GDM1 (cell line): ENCODE measurements around the gene NCAPD2.
"Not testable (repeated sequence)": the region's sequence is repeated elsewhere in the genome, so short reads cannot be mapped to it uniquely, and the experiment has no call there.

Experiments
- DNase-seq: peaks from one replicate; lab custom pipeline; 2025; lab: John Stamatoyannopoulos, UW

Gene NCAPD2

DNA sequence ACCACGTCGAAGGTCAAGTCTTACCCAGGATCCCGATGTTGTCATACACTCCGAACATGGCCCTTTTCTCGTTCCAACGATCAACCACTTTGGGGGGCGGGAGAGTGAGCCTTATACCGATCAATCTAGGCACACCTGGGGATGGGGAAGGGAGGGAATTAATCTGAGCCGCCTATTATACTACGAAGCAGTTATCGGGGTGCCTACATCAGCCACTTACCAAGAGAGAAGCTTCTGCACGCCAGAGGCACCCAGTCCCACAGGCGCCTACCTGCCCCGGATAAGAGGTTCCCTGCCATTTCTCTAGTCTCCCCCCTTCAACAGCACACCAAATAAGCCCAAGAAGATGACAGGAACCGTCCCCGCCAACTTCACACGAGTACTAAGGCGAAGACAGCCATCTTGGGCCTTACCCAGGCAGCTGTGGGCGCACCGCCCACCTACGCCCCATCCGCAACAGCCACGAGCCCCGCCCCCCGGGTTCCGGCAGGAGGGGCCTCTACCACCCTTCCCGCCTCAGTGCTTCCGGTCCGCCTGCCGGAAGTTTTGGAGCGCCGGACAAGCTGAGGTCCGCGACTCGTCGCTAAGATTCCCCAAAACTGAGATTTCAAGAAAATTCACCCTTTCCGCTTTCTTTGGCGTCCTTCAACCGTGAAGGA is 935 bp upstream of the NCAPD2 start, which contains the start of gene MRPL51:
TSS of gene MRPL51 (minus strand) at position 425 of the 659 bp plus-strand sequence. CDS start at position 299, 126 bp downstream.
- peak; percentile 91 for DNase-seq

DNA sequence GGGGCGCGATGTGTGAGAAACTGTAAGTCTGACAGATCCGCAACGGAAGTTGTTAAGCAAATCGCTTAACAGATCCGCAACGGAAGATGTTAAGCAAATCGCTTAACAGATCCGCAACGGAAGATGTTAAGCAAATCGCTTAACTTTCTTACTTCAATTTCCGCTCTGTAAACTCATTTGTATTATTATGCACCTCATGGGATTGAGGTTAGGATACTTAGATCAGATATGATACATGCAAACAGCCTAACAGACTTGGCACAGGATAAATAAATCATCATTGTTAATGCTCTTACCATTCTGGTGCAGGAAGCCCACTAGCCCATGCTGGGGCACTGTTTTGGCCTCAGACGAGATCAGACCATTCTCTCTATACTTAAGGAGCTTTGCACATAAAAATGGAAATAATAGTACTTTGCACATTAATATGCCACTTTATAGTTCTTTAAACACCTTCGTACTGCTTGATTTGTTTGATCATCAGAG is 399 bp downstream of the NCAPD2 start:
- DNase-seq = no peak

DNA sequence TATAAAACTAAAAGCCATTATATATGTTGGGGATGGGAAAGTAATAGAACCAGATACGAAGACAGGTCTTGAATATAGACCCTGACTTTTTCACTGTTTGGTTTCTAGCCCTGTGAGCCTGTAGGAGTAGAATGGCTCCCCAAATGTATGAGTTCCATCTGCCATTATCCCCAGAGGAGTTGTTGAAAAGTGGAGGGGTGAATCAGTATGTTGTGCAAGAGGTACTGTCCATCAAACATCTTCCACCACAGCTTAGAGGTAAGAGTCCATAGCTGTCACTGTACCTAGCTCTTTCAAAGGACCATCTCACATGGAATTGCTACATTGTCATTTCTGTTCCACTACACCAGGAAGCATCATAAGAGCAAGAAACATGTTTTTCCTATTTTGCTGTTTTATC is 1.1 kb downstream of the NCAPD2 start:
- DNase-seq = no peak

GRCh38 chr12:6497291-6497690 is 3.4 kb downstream of the NCAPD2 start:
- DNase-seq = not testable (repeated sequence)

DNA sequence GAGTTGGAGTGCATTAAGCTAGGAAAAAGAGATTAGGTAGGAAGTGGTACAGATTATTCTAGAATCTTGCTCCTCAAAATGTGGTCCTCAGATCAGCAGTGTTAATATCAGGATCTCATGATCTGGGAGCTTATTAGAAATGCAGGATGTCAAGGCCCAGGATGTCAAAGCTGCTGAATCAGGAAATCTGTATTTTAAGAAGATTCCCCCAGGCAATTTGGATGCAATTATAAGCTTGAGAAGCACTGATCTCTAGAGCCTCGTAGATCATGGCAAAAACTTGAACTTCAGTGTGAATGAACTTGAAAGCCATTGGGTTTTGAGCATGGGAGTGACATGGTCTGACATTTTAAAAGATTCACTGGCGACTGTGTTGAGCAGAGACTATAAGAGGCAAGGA is 6.6 kb downstream of the NCAPD2 start:
- DNase-seq = no peak

DNA sequence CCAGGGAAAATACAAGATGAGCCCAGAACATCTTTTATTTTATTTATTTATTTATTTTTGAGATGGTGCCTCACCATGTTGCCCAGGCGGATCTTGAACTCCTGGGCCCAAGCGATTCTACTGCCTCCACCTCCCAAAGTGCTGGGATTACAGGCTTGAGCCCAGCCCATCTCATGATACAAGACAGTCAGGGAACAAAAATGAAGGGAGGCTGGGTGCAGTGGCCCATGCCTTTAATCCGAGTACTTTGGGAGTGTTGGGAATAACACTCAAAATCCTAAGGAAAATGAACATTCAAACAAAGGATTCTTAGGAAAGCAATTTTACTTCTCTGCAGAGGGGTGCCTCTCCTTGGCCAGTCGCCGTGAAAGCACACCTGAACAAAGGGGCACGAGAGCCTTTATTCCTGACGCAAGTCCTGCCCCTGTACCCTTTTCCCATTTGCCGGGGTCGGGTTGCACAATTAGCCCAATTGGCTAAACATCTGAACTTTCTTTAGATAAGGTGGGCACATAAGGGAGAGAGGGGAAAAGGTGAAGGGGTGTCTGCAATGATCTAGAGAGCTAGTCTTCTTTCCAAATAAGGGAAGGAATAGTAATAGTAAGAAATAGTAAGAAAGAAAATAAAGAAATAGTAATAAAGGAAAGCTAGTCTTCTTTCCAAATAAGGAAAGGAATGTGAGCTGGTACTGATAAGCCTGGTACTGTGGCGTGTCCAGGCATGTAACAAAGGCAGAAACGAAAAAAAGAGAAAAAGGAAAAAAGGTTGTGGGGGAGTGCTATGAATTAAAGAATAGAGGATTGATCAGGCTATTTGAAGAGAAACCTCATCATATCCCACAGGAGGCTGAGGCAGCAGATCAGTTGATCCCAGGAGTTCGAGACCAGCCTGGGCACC is 13.4 kb downstream of the NCAPD2 start:
- DNase-seq = no peak

- DNase-seq = no peak
These were observed 14.2 kb downstream of the NCAPD2 start for GRCh38 chr12:6508087-6508486.

DNA sequence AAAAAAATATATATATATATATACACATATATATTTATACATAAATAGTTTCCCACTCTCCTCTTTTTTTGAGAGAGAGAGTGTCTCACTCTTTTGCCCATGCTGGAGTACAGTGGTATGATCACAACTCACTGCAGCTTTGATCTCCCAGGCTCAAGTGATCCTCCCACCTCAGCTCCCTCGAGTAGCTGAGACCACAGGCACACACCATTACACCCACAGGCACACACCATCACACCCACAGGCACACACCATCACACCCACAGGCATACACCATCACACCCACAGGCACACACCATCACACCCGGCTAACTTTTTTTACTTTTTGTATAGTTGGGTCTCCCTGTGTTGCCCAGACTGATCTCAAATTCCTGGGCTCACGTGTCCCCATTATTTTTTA is 26.3 kb downstream of the NCAPD2 start:
- DNase-seq = no peak

- no peak for DNase-seq
These were observed 28.3 kb downstream of the NCAPD2 start for GRCh38 chr12:6522193-6522592.

DNA sequence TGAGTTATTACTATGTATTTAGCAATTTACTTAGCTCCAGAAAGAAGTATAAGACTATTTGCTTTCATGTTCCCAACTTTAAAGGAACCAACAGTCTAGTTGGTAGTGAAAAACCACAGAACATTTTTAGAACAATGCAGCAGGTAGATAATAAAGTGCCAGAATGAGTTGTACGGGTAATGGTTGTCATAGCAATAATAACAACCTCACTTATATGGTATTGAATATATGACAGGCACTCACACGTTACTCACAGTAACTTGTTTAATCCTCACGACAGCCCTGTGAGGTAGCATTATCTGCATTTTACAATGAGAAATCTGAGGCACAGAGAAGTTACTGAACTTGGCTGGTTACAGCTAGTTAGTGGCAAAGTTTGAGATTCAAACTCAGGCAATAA is 29.8 kb downstream of the NCAPD2 start:
- no peak for DNase-seq

GRCh38 chr12:6524648-6525047 is 30.7 kb downstream of the NCAPD2 start:
- no peak for DNase-seq

- no peak for DNase-seq
These were observed 32.3 kb downstream of the NCAPD2 start for GRCh38 chr12:6526201-6526600.

DNA sequence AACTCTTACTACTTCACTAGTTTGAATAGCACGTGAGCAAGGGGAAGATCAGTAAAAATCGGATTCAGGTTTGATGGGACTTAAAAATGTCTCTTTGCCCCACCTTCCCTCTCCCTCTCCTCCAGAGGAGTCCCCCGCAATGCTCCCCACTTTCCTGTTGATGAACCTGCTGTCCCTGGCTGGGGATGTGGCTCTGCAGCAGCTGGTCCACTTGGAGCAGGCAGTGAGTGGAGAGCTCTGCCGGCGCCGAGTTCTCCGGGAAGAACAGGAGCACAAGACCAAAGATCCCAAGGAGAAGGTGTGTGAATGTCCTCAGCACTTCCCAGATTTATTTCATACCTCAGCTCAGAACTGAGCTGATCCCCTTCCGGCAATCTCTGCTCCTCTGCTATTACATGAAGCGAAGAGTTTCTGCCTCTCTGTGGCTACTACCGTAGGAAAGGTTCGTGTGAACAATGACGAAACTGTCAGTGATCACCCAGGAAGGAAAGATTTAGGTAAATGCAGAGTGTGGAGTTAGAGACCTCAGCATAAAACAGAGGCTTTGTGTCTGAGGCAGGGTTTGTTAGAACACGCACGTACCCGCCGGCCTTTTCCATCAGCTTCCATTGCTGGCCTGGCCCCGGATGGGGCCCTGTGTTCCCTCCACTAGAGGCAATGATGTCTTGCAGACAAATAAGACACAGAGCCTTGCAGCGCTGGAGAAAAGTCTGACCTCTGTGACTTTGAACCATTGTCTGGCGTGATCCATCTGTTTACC is 33.0 kb downstream of the NCAPD2 start:
- DNase-seq = no peak

GRCh38 chr12:6527711-6528110 is 33.8 kb downstream of the NCAPD2 start:
- no peak for DNase-seq

- DNase-seq = no peak
These were observed 34.8 kb downstream of the NCAPD2 start for GRCh38 chr12:6528539-6529235.

- no peak for DNase-seq
These were observed 35.4 kb downstream of the NCAPD2 start for GRCh38 chr12:6529291-6529737.

- DNase-seq = no peak
These were observed 36.8 kb downstream of the NCAPD2 start for GRCh38 chr12:6530576-6531260.

DNA sequence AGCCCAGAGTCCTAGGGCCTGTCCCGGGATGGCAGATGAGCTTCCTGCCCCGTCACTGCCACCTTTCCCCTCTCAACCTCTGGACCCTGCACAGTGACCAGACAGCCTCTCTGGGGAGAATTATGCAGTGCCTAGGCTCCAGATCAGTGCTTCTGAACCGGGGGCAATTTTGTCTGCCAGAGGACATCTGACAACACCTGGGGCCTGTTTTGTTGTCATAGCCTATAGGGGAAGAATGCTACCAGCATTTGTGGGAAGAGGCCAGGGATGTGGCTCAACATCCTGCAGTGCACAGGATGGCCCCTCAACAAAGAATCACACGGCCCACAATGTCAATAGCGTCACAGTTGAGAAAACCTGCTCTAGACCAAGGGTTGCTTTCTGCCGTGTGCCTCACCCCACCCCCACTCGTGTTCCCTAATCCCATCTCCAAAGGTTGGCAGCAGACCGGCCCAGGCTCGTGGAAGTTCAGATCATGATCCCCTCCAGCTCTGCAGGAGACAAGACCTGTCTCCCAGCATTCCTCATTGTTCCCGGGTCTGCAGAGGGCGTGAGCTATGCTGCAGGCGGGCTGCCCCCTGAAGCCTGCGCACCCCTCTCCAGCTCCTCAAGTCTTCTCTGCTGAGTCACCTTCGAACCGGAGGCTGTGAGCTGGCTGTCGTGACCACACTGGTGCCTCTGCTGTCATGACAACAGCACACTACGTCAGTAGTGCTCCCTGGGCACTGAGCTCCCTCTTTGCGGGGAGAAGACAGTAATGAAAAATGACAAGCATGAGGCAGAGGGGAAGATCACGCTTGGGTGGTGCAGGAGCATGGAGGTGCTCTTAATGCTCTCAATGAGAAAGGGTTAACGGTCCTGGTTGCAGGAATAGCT is 38.4 kb downstream of the NCAPD2 start:
- DNase-seq = peak; percentile 91

GRCh38 chr12:6532927-6533652 is 39.2 kb downstream of the NCAPD2 start:
- DNase-seq = peak; percentile 52

DNA sequence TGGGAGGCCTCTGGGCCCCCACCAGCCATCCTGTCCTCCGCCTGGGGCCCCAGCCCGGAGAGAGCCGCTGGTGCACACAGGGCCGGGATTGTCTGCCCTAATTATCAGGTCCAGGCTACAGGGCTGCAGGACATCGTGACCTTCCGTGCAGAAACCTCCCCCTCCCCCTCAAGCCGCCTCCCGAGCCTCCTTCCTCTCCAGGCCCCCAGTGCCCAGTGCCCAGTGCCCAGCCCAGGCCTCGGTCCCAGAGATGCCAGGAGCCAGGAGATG is 39.7 kb downstream of the NCAPD2 start:
- no peak for DNase-seq
